IPS-18a (cell line): ENCODE results near the gene SYT1.
A peak's percentile ranks its signal among the peaks of the same experiment; 100 is the strongest.
"Not testable (repeated sequence)": the region's sequence is repeated elsewhere in the genome, so short reads cannot be mapped to it uniquely, and the experiment has no call there.

Experiments used
- H3K27ac ChIP-seq: one replicate; pipeline ENCODE4 v1.5.1; 2013; ENCODE audit warnings: low read length
- H3K27me3 ChIP-seq: one replicate; pipeline ENCODE4 v1.6.1; 2013; ENCODE audit warnings: mild to moderate bottlenecking, low read length; ENCODE audit not compliant: control insufficient read depth, insufficient read depth
- H3K36me3 ChIP-seq: one replicate; pipeline ENCODE4 v1.6.1; 2013; ENCODE audit warnings: low read depth, low read length; ENCODE audit not compliant: control insufficient read depth
- H3K4me1 ChIP-seq: one replicate; pipeline ENCODE4 v1.6.1; 2013; ENCODE audit warnings: low read depth, low read length; ENCODE audit not compliant: control insufficient read depth
- H3K4me3 ChIP-seq: one replicate; pipeline ENCODE4 v1.5.1; 2013; ENCODE audit warnings: low read length
- H3K9ac ChIP-seq: one replicate; pipeline ENCODE4 v1.6.1; 2013; ENCODE audit warnings: mild to moderate bottlenecking, low read length, moderate library complexity
- H3K9me3 ChIP-seq: one replicate; pipeline ENCODE4 v1.6.1; 2013; ENCODE audit warnings: low read depth, low read length; ENCODE audit not compliant: control insufficient read depth

Gene SYT1

GRCh38 chr12:78864403-78864869, at the start of gene SYT1:
Gene SYT1, plus strand, starts transcription at chr12:78864774.
- peaks cover 20% of the 10 kb centered on the region for H3K4me1 ChIP-seq
- H3K9me3 ChIP-seq: no peaks in the 10 kb centered on the region
- H3K9ac ChIP-seq: peak within 1 kb of the TSS; percentile 73
- peak within 1 kb of the TSS; percentile 46 for H3K27ac ChIP-seq
- peak within 1 kb of the TSS; percentile 88 for H3K4me3 ChIP-seq
- H3K27me3 ChIP-seq: no peaks in the 10 kb centered on the region
- no peaks in the 10 kb centered on the region for H3K36me3 ChIP-seq

GRCh38 chr12:78818487-78818886, 46.1 kb upstream of the SYT1 start:
- Histone ChIP-seq H3K4me3 (no peak overlapping the region), H3K9ac (no peak overlapping the region), H3K27me3 (no peaks in the 10 kb centered on the region), H3K4me1 (no peaks in the 10 kb centered on the region), H3K9me3 (no peaks in the 10 kb centered on the region), H3K36me3 (no peaks in the 10 kb centered on the region), H3K27ac (no peak overlapping the region)

GRCh38 chr12:78820946-78821345, 43.6 kb upstream of the SYT1 start:
- H3K27ac ChIP-seq: no peak overlapping the region

GRCh38 chr12:78824918-78825317, 39.7 kb upstream of the SYT1 start:
- no peak overlapping the region for H3K4me3 ChIP-seq
- no peaks in the 10 kb centered on the region for H3K4me1 ChIP-seq
- no peak overlapping the region for H3K27ac ChIP-seq
- H3K27me3 ChIP-seq: no peaks in the 10 kb centered on the region
- no peaks in the 10 kb centered on the region for H3K36me3 ChIP-seq
- no peaks in the 10 kb centered on the region for H3K9me3 ChIP-seq
- H3K9ac ChIP-seq: no peak overlapping the region

More at GRCh38 chr12:78820946-78821345, 43.6 kb upstream of the SYT1 start:
- Histone ChIP-seq H3K9ac (no peak overlapping the region), H3K4me1 (no peaks in the 10 kb centered on the region), H3K27me3 (no peaks in the 10 kb centered on the region), H3K4me3 (no peak overlapping the region), H3K36me3 (no peaks in the 10 kb centered on the region), H3K9me3 (no peaks in the 10 kb centered on the region)

- Histone ChIP-seq H3K4me1 (no peaks in the 10 kb centered on the region), H3K4me3 (no peak overlapping the region), H3K9me3 (no peaks in the 10 kb centered on the region), H3K36me3 (no peaks in the 10 kb centered on the region), H3K27me3 (no peaks in the 10 kb centered on the region), H3K27ac (no peak overlapping the region), H3K9ac (no peak overlapping the region)
Observed at GRCh38 chr12:78829690-78830089, 34.9 kb upstream of the SYT1 start.

- Histone ChIP-seq H3K9ac (no peak overlapping the region), H3K27me3 (no peaks in the 10 kb centered on the region), H3K4me1 (peaks cover 5% of the 10 kb centered on the region), H3K27ac (no peak overlapping the region), H3K4me3 (no peak overlapping the region), H3K9me3 (no peaks in the 10 kb centered on the region), H3K36me3 (no peaks in the 10 kb centered on the region)
Observed at GRCh38 chr12:78835493-78835892, 29.1 kb upstream of the SYT1 start.

- H3K27me3 ChIP-seq, H3K9ac ChIP-seq, H3K4me3 ChIP-seq, H3K27ac ChIP-seq, H3K36me3 ChIP-seq, H3K9me3 ChIP-seq, H3K4me1 ChIP-seq: not testable (repeated sequence)
Observed at GRCh38 chr12:78840518-78841019, 24.0 kb upstream of the SYT1 start.

- H3K27ac ChIP-seq: no peak overlapping the region
- no peak overlapping the region for H3K4me3 ChIP-seq
- H3K9me3 ChIP-seq: no peaks in the 10 kb centered on the region
- no peaks in the 10 kb centered on the region for H3K4me1 ChIP-seq
- no peak overlapping the region for H3K9ac ChIP-seq
- no peaks in the 10 kb centered on the region for H3K27me3 ChIP-seq
- no peaks in the 10 kb centered on the region for H3K36me3 ChIP-seq
Observed at GRCh38 chr12:78853231-78853630, 11.3 kb upstream of the SYT1 start.

GRCh38 chr12:78863482-78864402, 832 bp upstream of the SYT1 start:
- Histone ChIP-seq H3K27ac (peak overlapping the region; percentile 46), H3K36me3 (no peaks in the 10 kb centered on the region), H3K4me3 (peak overlapping the region; percentile 88), H3K9ac (peak overlapping the region; percentile 72), H3K27me3 (no peaks in the 10 kb centered on the region), H3K4me1 (peaks cover 20% of the 10 kb centered on the region), H3K9me3 (no peaks in the 10 kb centered on the region)

- Histone ChIP-seq H3K27ac (no peak overlapping the region), H3K9ac (peak overlapping the region; percentile 73), H3K4me3 (peak overlapping the region; percentile 88), H3K4me1 (peaks cover 20% of the 10 kb centered on the region), H3K36me3 (no peaks in the 10 kb centered on the region), H3K27me3 (no peaks in the 10 kb centered on the region), H3K9me3 (no peaks in the 10 kb centered on the region)
Observed at GRCh38 chr12:78864870-78865463, 393 bp downstream of the SYT1 start.

GRCh38 chr12:78865516-78865915, 942 bp downstream of the SYT1 start:
- H3K4me1 ChIP-seq: peaks cover 26% of the 10 kb centered on the region
- H3K9me3 ChIP-seq: no peaks in the 10 kb centered on the region
- no peak overlapping the region for H3K27ac ChIP-seq
- H3K9ac ChIP-seq: peak overlapping the region; percentile 73
- H3K27me3 ChIP-seq: no peaks in the 10 kb centered on the region
- no peaks in the 10 kb centered on the region for H3K36me3 ChIP-seq
- H3K4me3 ChIP-seq: peak overlapping the region; percentile 88
